Prostate gland (tissue), 2 donors: Measurements from ENCODE around the gene PSMB5.
A peak's percentile ranks its signal among the peaks of the same experiment; 100 is the strongest.

Experiments
- CTCF ChIP-seq, 4 experiments: fragments of 200-600 bp in 2 of 4; fragments of 450-650 bp in 2 of 4; sonication (generic) in 2 of 4; IDR thresholded peaks; 1 replicate in 3 of 4; 2 replicates in 1 of 4; pipeline ENCODE4 v1.5.1; 2016 to 2019; ENCODE audit warnings: antibody characterized with exemption in 4 of 4, mild to moderate bottlenecking in 2 of 4, moderate library complexity in 2 of 4
- POLR2AphosphoS5 ChIP-seq: sonication (generic); formaldehyde crosslinking; IDR thresholded peaks from one replicate; pipeline ENCODE4 v1.6.1; 2017; ENCODE audit warnings: antibody characterized with exemption

- TF ChIP-seq CTCF (IDR thresholded peaks at IDR 0.05) = peak; percentile 70 to 96 (median 93)
- peak; percentile 83 for TF ChIP-seq POLR2AphosphoS5
These were observed 48.1 kb downstream of the PSMB5 start for GRCh38 chr14:22986508-22987054.
